Suprapubic skin (tissue), 3 donors: ENCODE measurements around the gene ALCAM.

ENCODE experiments used
- CTCF ChIP-seq, 2 donors: fragments of 200-600 bp in 1 of 2; fragments of 450-650 bp in 1 of 2; sonication (generic) in 1 of 2; IDR thresholded peaks; one replicate each; pipeline ENCODE4 v1.5.1; 2016 to 2019; ENCODE audit warnings: antibody characterized with exemption in 2 of 2, mild to moderate bottlenecking in 1 of 2, moderate library complexity in 1 of 2
- POLR2A ChIP-seq, 2 donors: fragments of 450-650 bp; IDR thresholded peaks; one replicate each; pipeline ENCODE4 v1.6.1; 2017; ENCODE audit warnings: antibody characterized with exemption in 2 of 2, mild to moderate bottlenecking in 2 of 2, moderate library complexity in 2 of 2

GRCh38 chr3:105362021-105362665 is 4.6 kb upstream of the ALCAM start:
- TF ChIP-seq POLR2A (IDR thresholded peaks at IDR 0.05) (no peak), CTCF (IDR thresholded peaks at IDR 0.05) (no peak)
